CD4-positive, alpha-beta T cell treated with Interferon alpha-2 for 1 hour (primary cell): ENCODE results near the gene AGFG2.

Experiments used
- DNase-seq, 2 donors: peaks; one replicate each; pipeline ENCODE4 v3.0.0-alpha.2; 2020 to 2022

Gene AGFG2

GRCh38 chr7:100614308-100614861, 75.4 kb downstream of the AGFG2 start:
- DNase-seq, result no peak
